Panc1 (cell line): ENCODE data around the gene CPNE4.

ENCODE experiments used
- POLR2AphosphoS5 ChIP-seq: IDR thresholded peaks from 2 replicates; pipeline ENCODE4 v1.6.1; 2012; ENCODE audit warnings: mild to moderate bottlenecking, low read depth, low read length, moderate library complexity
- TF ChIP-seq, protein P1 (sequence below): fragments of 450-650 bp; IDR thresholded peaks from 2 replicates; pipeline ENCODE4 v1.5.1; 2017; ENCODE audit warnings: mild to moderate bottlenecking

GRCh38 chr3:132083159-132083558 lies 48.3 kb upstream of the CPNE4 start:
- TF ChIP-seq, protein P1, sequence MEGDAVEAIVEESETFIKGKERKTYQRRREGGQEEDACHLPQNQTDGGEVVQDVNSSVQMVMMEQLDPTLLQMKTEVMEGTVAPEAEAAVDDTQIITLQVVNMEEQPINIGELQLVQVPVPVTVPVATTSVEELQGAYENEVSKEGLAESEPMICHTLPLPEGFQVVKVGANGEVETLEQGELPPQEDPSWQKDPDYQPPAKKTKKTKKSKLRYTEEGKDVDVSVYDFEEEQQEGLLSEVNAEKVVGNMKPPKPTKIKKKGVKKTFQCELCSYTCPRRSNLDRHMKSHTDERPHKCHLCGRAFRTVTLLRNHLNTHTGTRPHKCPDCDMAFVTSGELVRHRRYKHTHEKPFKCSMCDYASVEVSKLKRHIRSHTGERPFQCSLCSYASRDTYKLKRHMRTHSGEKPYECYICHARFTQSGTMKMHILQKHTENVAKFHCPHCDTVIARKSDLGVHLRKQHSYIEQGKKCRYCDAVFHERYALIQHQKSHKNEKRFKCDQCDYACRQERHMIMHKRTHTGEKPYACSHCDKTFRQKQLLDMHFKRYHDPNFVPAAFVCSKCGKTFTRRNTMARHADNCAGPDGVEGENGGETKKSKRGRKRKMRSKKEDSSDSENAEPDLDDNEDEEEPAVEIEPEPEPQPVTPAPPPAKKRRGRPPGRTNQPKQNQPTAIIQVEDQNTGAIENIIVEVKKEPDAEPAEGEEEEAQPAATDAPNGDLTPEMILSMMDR = no peak
- no peak for TF ChIP-seq POLR2AphosphoS5
